HG03378 (cell line): ENCODE measurements around the gene OR6C75.
"Not testable (repeated sequence)": the region's sequence is repeated elsewhere in the genome, so short reads cannot be mapped to it uniquely, and the experiment has no call there.

Source experiments
- ATAC-seq: cut with Tn5 transposase; IDR thresholded peaks from one replicate; pipeline ENCODE4 v1.9.1; 2021; ENCODE audit warnings: mild to moderate bottlenecking, moderate library complexity; ENCODE audit not compliant: unreplicated experiment

The OR6C75 gene

DNA sequence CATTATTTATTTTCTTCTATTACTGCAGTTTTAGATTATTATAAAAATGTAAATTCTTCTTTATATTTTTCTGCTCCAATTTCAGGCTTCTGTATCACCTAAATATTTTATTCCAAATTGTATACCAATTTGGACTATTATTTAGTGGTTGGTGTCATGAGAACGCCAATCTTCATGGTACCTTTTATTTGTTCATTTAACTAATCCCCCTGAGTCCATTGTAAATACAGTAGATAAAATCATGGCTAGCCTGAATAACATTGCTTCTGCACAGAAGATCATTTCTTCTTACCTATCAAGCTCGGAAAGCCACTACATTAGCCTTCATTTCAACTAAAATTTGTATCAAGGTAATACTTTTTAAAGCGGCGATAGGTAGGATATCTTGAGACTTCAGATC is at the start of gene OR6C75:
Gene OR6C75, plus strand, starts transcription at position 301 of the 400 bp plus-strand sequence. CDS start 2,136 bp downstream, outside the sequence.
- no peak for ATAC-seq

DNA sequence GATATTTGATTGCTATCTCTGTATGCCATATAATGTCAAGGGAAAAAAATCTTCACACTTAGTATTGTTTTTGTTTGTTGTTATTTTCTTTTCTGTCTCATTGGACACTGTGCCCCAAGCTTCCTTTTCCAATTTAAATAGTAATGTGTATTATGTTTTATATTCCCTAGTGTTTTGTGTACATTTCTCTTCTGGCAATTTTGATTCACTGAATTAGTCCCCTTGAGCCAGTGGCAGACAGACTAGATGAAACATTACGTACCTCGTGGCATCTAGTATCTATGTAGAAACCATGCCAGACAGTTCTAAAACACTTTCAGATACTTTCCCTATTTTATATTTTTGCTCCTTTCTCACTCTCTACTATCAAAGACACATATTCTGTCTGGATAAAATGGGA is 48.7 kb upstream of the OR6C75 start, which contains the start of gene OR6C1:
Gene OR6C1, plus strand, starts transcription at position 301 of the 400 bp plus-strand sequence. CDS start 6,257 bp downstream, outside the sequence.
- ATAC-seq, result no peak

DNA sequence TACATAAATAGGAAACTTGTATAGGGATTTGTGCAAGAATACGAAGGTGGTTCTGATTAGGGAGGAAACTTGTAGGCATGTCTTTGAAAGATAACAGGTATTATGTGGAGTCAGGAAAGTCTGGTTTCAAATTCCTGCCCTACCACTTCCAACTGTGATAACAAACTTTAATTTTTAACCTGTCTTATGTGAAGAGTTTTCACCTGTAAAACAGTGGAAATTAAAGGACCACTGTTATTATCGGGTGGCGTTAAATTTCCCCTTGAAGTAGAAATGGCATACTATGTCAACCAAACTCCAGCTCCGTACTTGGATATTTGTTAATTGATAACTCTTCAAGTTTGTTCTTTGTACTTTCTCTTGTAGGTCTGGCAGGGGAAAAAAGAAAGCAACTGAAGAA is 42.6 kb upstream of the OR6C75 start:
- no peak for ATAC-seq

DNA sequence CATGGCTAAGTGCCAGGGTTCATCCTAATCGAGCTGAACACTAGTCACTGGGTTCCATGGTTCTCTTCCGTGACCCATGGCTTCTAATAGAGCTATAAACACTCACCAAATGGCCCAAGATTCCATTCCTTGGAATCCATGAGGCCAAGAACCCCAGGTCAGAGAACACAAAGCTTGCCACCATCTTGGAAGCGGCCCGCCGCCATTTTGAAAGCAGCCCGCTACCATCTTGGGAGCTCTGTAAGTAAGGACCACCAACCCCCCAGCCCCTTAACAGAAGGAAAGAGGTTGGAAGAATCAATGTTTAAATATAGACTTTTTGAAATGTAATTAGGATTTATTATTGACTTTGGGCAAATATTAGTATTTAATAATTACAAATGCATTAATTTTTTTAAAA is 37.0 kb upstream of the OR6C75 start:
- not testable (repeated sequence) for ATAC-seq

DNA sequence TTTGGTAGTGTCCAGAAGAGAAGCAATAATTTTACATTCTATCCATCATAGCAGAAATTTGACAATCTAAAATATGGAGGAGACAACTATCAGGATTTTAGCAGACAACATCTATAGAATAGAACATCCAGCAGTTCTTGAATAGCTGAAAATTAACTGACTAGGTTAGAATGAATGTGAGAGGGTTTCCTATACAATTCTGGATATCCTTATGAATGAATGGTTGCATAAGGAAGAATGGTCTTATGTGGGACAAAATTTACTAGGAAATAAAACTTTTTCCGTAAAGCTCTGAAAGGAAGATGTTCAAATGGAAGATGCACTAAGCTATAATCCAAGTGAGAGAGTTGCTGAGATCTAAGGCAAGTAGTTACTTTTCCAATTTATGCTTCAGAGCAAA is 32.3 kb upstream of the OR6C75 start, which contains the start of gene OR6C3:
Gene OR6C3, plus strand, starts transcription at position 301 of the 400 bp plus-strand sequence. CDS start 955 bp downstream, outside the sequence.
- no peak for ATAC-seq

GRCh38 chr12:55336002-55336401 is 26.8 kb upstream of the OR6C75 start:
- ATAC-seq, result no peak

GRCh38 chr12:55355338-55355737 is 7.4 kb upstream of the OR6C75 start:
- ATAC-seq, result not testable (repeated sequence)

DNA sequence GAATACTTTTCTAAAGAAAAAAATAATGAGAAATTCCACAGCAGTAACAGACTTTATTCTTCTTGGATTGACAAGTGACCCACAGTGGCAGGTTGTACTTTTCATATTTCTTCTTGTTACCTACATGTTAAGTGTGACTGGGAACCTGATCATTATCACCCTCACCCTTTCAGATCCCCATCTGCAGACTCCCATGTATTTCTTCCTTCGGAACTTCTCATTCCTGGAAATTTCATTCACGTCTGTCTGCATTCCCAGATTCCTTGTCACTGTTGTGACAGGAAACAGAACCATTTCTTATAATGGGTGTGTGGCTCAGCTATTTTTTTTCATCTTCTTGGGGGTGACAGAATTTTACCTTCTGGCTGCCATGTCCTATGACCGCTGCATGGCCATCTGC is 2.3 kb downstream of the OR6C75 start:
- ATAC-seq, result no peak

DNA sequence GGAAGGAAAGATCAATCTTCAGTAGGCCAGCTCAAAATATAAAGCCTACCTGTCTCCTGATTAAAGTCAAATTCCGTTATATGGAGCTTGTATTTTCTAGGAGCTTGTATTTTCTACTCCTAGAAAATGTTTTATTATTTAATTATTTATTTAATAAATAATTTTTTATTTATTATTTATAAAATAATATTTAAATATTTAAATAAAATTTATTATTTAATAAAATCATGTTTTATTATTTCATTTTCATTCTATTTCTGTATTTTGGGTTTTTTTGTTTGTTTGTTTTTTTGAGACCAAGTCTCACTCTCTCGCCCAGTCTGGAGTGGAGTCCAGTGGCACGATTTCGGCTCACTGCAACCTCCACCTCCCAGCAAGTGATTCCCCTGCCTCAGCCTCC is 9.7 kb downstream of the OR6C75 start:
- ATAC-seq, result no peak

- no peak for ATAC-seq
These were observed 23.1 kb downstream of the OR6C75 start for GRCh38 chr12:55385891-55386290.

GRCh38 chr12:55392032-55392795 is 29.4 kb downstream of the OR6C75 start:
- no peak for ATAC-seq

GRCh38 chr12:55396326-55396725 is 33.6 kb downstream of the OR6C75 start:
- ATAC-seq, result no peak

GRCh38 chr12:55400229-55400628 is 37.5 kb downstream of the OR6C75 start, which contains the start of gene OR6C65:
TSS of gene OR6C65 (plus strand) at chr12:55400529. CDS start at chr12:55400529, 0 bp downstream.
- ATAC-seq, result no peak

DNA sequence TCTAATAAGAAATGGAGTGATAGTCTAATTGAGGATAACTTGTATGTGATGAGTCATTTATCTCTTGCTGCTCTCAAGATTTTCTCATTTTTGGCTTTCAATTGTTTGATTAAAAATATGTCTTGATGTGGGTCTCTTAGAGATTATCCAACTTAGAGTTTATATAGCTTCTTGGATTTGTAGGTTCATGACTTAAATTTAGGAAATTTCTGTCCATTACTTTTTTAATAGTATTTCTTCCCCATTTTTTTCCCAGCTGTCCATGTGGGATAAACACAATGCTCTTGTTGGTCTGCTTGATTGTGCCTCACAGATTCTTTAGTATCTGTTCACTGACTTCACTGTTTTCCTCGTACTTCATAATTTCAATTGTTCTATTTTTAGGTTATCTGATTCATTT is 45.1 kb downstream of the OR6C75 start:
- no peak for ATAC-seq

- ATAC-seq, result not testable (repeated sequence)
These were observed 46.4 kb downstream of the OR6C75 start for GRCh38 chr12:55409133-55409532.

DNA sequence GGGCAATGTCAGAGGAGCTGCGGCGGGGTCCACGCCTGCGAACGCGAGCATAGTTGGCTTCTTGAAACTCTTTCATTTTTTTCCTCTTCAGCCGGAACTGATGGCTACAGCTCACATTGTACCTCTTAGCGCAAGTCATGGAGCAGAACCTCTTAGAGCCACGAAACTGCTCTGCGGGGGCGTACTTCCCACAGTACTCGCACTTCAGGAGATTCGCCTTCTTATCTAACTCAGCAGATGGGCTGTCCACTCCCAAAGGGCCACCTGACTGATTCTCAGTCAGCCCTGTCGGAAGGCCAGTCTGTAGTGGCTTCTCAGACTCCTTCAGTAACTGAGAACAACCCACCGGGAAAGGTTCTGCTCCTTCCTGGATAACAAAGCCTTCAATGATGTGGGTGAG is 49.4 kb downstream of the OR6C75 start:
- not testable (repeated sequence) for ATAC-seq

DNA sequence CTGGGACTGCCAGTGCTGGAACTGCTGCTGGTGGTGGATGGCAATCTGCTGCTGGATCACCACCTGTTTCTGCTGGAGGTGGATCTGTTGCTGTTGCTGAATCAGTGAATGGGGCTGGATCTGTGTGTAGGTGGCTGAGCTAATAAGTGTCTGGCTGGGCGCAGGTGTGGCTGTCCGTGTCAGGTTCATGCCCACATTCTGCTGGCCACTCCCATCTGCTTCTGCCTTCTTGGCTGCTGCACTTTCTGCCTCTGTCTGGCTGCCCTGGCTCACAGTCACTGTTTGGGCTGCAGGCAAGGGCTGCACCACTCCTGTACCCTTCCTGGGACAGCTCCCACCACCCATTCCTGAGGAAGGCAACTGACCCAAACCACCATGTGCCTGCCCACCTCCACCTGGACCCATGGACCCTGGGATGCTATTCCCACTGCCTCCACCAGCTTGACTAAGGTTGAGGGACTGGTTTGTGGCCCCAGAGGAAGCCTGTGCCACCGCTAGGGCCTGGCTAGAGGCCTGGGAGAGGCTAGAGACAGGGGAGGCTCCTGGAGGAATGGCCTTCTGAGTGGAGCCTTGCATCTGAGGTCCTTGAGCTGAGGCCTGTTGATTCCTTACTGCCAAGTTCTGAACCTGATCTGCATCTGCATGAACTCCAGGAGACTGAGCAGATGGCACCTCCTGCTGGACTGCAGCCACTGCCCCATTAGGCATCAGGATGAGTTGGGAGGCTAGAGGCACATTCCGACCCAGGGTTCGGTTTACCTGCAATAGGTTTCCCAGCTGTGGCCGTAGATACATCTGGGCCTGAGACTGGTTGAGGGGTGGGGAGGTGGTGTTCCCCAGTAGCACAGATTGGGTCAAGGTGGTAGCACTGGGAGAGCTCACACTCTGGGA is 51.0 kb downstream of the OR6C75 start:
- ATAC-seq, result not testable (repeated sequence)

GRCh38 chr12:55414396-55414823 is 51.6 kb downstream of the OR6C75 start:
- ATAC-seq, result not testable (repeated sequence)

DNA sequence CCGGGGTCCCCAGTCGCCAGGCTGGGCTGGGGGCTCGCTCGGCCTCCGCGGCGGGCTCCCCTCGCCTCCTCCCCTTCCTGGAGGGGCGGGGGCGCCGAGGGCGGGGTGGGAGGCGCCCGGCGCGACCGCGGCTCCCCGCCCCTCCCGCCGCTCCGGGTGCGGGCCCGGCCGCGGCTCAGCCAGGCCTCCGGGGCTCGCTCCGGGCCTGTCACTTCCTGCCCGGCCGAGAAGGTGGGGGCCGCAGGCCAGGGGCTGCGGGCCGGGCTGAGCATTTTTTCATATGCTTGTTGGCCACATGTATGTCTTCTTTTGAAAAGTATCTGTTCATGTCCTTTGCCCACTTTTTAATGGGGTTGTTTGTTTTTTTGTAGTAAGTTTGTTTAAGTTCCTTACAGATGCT is 52.1 kb downstream of the OR6C75 start:
- not testable (repeated sequence) for ATAC-seq

GRCh38 chr12:55416961-55417360 is 54.2 kb downstream of the OR6C75 start:
- ATAC-seq, result no peak
